GM21717 (cell line): Measurements from ENCODE around the gene TRIM3.

Experiments used
- ATAC-seq: cut with Tn5 transposase; IDR thresholded peaks from one replicate; pipeline ENCODE4 v1.9.1; 2021; ENCODE audit warnings: mild to moderate bottlenecking, moderate library complexity; ENCODE audit not compliant: unreplicated experiment

TRIM3 gene

DNA sequence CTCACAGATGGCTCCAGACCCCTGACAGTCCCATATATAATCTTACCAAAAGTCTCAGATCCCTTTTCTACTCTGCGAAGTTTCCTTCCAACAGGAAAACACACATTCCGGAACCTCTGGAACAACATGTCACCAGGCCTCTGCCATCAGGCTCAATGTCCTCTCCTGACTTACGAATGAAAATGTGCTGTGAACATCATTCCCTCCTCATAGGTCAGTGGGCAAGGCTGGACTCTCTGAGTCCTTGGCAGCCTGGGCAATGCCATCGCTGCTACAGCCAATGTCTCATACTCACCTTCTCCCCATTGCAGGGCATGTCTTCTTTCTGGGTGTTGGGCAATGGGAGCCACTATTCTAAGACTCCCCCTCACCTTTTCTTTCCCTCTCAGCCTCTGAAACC lies 31.3 kb downstream of the TRIM3 start:
- ATAC-seq = no peak

DNA sequence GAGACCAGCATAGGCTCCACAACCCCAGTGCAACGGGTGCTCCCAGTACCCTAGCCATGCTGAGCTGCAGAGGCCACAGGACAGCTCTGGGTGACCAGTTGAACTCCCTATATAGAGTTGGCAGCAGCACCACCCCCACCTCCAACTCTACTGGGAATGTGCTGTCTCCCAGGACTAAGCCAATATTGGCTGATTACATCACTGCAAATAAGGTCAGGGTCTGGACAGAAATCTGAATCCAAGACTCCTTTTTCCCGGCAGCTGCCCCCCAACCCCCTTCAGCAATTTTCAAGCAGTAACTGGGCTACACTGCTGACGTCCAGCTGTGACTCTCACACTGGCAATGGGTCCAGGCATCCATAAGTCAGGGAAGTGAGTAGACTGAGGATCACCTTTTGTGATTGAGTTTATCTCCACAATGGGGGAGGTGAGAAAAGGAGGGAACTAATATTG lies 32.8 kb downstream of the TRIM3 start, which contains the start of gene HPX:
Gene HPX, minus strand, starts transcription at position 82 of the 453 bp plus-strand sequence. Its CDS starts 24 bp downstream, at position 58.
- ATAC-seq = no peak

DNA sequence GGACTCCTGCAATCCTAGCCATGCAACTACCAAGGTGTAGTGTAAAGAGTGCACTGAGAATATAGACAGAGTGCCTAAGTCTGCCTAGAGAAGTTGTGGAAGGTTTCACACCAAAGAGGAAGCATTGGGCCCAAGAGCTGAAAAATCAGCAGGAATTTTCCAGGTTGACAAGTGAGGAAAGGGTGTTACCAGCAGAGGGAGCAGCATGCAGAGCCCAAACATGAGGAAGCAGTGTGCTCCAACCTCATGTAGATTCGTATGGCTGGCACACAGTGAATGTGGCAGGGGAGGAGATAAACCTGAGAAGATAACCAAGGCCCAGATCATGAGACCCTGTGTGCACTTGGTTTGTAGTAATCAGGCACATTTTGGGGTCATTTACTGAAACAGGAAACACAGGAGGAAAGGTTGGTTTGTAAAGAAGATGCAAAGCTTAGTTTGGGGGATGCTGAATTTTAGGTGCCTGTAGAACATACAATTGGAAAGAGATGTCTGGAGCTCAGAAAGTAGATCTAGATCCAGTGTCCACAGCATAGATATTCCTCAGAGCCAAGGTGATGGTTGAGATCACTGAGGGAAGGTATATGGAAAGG lies 34.7 kb downstream of the TRIM3 start:
- ATAC-seq = no peak

DNA sequence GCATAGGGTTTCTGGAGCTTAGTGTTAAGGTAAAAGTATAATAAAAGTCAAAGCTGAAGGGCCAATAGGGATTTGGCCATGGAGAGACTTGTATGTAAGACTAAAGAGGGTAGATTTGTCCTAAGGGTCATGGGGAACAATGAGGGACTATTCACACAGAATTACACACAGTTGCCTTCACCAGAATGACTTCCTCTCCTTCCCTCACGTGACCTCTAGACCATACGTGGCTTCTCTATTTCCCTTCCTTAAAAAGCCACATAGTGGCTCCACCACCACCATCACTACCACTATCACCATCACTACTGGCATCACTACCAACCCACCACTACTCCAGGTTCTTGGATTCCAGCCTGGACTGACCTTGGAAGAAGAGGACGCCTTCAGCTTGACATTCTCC lies 35.7 kb downstream of the TRIM3 start:
- no peak for ATAC-seq

DNA sequence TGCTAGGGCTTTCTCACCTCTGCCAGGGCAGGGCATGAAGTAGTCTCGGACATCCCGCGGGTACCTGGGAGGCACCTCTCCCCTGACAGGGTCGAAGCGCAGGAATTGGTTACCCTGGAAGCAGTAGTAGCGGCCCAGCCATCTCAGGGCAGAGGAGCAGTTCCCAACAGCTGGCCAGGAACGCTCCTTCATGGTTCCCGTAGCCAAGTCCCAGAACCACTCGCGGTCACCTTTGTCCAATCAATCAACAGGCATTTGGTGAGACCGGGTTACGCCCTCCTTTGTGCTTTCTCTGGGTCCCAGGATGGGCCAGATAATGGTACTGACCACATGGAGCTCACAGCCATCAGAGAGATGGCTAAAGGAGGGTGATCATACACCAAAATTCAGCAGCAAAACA lies 36.3 kb downstream of the TRIM3 start:
- no peak for ATAC-seq

DNA sequence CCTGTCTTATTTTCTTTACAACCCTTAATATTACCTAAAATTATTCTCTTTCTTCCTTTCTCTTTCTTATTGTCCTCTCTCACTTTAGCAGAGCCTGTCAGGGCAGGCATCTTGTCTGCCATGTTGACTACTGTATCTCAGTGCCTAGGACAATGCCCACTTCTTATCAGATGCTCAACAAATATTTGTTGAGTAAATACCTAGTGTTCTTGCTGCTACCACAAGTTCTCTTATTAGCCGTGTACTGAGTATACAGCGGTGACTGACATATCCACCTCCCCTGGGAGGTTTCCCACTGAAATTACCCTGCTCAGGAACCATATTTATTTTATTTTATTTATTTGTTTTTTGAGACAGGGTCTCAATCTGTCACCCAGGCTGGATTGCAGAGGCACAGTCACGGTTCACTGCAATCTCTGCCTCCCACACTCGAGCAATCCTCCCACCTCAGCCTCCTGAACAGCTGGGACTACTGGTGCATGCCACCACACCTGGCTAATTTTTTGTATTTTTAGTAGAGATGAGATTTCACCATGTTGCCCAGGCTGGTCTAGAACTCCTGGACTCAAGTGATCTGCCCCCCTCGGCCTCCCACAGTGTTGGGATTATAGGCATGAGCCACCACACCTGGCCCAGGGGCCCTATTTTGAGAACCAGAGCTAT lies 39.6 kb downstream of the TRIM3 start:
- peak; percentile 57 for ATAC-seq

DNA sequence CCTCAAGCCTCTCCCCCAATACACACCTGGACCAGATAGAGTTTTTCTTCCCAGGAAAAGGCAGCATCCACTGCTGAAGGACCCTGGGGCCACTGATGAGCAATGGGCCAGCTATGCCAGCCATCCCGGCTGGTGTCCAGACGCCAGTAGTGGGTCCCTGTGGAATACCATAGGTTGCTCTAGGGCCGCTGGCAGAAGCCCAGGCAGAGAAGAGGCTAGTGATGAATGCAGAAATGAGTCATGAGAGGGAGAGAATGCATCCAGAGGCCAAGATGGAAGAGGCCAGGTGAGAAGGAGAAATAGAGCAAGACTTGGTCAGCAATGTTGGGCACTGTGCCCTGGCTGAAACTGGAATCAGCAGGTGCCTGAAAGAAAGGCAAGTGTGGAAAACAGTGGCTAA lies 41.9 kb downstream of the TRIM3 start:
- ATAC-seq = no peak

DNA sequence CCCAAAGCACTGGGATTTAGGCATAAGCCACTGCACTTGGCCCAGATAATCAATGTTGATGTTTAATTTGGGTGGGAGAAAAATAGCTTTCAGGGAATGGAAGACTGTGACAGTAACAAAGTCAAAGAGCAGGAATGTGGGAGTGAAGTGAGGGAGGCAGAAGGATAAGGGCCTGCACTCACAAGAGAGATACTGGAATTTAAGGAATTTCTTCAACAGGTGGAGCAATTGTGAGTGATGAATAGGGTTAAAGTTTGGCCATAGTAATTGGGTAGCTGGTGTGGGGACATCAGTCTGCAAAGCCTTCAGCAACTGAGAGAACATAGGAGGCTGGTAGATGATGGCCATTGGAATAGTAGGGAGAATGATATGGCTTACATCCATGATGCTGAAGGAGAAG lies 46.2 kb downstream of the TRIM3 start:
- ATAC-seq = no peak

DNA sequence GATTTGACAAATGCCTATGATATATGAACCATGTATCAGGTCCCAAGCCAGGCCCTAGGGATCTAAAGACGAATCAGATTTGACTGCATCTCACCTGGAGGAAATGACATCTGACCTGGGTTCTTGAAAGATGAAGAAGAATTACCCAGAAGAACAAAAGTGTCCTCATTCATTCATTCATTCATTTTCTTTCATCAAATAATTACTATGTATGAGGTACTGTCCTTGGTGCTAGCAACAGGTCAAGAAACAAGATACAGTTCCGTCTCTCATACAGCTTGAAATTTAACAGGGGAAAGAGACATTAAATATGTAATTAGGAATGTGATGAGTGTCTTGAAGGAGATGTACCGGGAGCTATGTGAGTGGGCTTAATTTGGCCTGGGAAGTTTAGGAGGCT lies 53.1 kb downstream of the TRIM3 start:
- no peak for ATAC-seq

DNA sequence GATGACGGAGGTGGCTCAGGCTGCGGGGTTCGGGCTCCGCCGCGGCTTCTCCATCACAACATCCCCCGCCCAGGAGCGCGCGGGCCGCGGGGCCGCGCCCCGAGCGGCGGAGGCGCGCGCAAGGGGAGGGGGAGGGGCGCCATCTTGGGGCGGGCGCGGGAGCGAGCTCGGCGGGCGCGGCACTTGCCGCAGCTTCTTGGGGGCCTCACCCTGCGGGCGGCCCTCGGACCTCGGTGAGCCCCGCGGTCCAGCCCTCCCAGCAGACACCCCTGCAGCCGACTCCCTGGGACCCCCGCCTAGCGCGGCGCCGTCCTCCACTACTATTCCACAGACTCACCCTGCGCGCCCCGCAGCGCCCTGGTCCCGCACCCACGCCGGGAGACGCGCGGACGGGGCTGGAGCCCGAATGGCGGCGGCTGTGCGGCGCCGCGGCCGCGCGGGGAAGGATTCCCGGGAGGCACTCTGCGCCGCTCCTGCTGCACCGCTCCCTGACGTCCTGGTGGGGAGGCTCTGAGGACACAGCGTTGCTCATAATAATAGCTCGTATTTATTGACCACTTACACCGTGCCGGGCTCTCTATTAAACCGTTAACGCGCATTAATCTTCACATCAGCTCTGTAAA lies 54.6 kb downstream of the TRIM3 start, which contains the start of gene APBB1:
Gene APBB1, minus strand, starts transcription at position 86 of the 623 bp plus-strand sequence. CDS start 7,747 bp downstream, outside the sequence.
- ATAC-seq = peak; percentile 48

DNA sequence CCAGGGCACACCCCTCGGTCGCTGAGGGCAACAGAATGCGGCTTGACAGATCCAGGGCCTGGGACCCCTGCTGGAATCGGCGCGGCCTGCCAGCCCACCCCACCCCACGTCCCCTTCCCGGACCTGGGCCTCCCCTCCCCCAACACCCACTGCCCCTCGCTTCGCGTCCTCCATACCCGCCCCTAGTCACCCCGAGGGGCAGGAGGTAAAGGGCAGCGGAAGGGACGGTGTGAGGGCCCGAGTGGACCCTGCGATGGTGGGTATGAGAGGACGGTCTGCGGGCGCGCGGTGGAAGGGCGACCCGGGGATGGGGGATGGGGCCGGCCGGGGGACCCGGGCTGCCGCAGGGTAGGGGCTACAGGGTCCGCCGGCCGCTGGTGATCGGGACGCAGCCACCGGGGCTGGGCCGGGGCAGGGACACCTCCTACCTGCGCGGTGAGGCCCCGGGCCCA lies 55.2 kb downstream of the TRIM3 start:
- ATAC-seq = no peak

DNA sequence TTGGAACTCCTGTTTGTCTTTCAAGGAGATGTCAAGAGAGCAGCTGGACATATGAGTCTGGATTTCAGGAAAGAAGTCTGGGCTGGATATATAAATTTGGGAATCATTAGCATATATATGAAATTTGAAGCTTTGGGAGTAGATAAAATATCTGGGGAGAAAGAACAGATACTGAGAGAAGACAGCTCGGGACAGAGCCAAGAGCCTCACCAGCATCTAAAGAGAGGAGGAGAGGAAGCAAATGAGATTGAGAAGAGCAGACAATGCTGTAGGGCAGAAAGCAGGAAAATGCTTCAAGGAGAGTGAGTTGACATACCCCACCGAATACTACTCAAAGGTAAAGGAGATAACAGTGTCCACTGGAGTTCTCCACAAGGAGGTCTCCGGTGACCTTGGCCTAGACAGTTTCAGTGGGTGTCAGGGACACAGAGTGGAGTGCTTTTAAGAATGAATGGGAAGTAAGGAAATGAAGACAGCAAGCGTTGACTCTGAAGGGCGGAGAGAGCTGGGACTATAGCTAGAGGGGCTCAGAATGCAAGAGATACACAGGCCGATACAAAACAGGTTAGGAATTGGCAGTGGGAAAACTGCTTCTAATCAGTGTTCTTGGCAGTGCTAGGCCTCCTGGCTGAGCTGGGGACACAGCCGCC lies 55.7 kb downstream of the TRIM3 start:
- ATAC-seq = no peak

DNA sequence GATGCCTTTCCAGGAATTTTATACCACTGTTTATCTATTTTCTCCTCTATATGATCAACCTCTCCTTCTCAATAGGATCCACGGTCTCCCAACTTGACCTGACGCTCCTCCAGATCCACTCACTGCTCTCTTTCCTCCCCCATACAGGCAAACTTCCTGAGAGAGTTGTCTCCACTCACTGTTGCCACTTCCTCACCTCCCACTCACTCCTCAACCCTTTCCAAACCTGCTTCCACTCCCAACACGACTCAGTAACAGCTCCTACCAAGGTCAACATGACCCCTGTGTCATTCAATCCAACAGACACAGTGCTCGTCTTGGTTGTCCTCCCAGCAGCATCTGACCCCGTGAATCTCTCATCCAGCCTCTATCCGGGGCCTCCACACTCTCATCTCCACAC lies 57.9 kb downstream of the TRIM3 start:
- ATAC-seq = no peak

DNA sequence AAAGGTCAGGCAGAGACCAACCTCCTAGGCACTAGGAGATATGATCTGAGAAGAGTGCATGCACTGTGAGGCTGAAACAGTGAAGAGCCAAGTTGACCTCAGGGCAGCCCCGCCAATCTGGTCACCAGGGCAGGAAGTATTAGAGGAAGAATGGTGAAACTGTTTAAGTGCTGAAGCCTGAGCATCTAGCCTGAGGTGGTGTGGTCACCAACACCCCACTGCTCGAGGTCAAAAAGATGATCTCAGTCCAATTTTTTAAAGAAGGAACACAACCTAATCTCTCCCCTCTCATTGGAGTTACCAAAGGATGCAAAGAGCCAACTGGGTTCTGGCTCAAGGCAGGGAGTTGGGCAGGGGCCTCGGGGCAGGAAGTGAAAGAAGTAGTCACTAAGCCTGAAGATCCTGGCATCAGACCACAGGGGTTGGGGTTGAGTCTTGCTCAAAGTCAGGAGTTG lies 58.8 kb downstream of the TRIM3 start:
- no peak for ATAC-seq

DNA sequence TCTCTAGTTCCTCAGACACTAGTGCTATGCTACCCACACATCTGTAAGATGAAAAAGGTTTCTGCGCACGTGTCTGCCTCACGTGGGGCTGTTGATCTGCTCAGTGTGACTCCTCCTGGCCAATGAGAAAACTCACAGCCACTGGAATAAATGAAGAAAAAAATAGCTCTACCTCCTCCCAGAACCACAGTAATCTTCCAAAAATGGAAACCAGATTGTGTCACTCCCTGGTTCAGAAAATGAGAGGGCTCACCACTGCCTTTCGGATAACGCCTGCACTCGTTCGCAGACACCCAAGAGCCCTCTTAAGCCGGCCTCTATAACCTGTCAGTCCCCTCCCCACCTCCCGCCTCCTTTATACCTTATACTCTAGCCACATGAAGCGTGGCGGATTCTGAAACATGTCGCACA lies 59.9 kb downstream of the TRIM3 start:
- no peak for ATAC-seq

DNA sequence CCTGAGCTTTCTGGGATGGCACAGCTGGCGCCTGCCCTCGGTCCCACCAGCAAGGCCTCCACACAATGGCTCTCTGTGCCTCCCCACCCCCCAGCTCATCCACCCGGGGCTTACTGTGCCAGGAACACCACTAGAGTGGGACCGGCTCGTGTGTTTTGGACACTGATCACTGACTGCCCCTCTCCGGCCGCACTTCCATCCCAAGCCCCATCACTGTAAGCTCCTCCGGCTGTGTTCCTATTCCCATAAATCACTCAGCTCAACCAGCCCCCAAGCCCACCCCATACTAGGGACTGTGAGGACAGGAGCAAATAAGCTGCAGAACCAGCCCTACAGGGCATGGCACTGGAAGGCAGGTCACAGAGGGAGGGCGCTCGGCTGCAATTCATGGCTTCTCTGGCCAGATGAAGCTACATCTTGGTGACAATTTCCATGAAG lies 62.1 kb downstream of the TRIM3 start:
- ATAC-seq = no peak

DNA sequence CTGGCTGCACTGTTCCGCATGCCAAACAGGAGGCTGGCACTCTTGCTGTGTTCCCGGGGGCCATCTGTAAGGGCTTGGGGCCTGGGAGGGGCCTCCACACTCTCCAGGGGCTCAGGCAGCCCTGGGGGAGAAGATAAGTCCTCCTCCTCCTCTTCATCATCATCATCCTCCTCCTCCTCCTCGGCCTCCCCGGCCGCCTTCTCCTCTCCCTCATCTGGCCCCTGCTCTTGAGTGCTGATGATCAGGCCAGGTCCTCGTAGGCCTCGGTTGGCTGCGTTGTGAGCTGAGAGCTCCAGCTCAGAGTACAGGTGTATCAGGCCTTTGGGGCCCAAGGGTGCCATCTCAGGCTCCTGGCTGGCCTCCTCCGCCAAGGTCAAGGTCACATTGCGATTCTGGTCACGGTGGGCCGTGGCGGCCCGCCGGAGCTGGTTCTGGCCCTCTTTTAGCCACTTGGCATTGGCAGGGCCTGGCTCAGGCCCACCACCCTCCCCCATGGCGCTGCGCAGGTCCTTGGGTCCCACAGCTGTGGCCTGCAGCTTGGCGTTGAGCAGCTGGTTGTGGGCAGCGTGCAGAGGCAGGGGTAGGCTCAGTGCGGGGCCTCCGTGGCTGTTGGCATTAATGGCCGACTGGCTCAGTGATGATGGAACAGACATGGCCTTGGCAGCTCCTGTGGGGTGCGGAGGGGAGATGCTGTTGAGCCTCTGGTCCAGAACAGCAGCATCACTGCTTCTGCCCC lies 62.9 kb downstream of the TRIM3 start:
- ATAC-seq = no peak

DNA sequence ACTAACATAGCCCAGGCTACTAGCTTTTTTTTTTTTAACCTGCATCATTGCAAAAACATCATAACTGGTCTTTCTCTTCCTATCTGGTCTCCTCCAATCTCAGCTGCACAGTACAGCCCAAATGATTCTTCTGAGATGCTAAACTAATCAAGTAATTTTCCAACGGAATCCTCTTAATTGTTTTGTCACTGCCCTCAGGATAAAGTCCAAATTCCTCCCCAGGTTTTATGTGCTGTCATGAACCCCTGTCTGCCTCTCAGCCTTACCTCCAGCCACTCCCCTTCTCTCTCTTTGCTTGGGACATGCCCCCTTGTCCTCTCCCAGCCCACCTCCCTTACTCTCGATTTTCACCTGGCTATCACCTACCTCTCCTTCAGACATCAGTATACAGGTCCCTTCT lies 67.4 kb downstream of the TRIM3 start:
- ATAC-seq = no peak

DNA sequence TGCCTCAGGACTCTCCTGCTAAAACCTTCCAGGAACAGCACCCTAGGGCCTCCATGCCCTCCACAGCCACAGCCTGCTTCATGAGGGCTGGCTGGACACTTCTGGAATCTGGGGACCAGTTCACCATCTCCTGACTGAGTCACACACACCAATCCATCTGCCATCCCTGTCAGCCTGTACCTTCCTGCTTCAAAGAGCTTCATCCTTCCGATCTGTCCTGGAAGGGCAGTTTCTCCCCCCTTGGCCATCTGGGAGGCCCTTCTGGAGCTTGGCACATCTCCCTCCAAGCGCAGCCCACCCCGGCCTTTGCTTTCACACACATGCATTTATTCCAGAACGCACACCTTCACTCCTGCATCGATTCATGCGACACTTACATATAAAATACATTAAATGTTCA lies 67.9 kb downstream of the TRIM3 start:
- no peak for ATAC-seq

DNA sequence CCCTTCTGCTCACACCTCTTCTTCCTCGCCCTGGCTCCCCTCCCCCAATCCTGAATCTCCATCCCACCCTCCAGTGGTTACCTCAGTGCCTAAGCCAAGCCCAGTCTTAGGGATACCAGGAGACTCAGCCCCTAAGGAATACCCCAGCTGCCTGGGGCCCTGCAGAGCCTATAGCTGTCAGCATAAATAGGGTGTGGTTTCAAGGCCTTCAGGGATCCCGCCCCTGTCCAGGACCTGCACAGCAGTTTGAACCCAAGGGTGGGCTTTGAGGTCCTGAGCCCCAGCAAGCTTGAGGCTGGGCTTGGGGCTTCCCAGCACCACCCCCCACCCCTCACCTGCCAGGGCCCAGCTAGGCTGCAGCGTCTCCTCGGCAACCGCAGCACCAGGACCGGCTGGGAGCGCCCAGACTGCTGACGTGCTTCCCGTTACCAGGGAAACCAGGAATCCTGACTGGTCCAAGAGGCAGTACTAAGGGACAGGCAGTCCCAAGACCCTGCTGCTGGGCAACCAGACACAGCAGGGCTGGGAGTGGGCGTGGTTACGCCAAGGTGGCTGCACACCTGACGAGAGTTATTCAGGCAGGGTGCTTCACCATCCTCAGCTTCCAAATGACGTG lies 68.6 kb downstream of the TRIM3 start:
- no peak for ATAC-seq
